Stimulated activated CD4-positive, alpha-beta T cell treated with anti-CD3 and anti-CD28 coated beads, Interleukin-15, amount 100 ng/mL, for 24 hours (primary cell): ENCODE results near the gene SEC11A.
"Not testable (repeated sequence)": the region's sequence is repeated elsewhere in the genome, so short reads cannot be mapped to it uniquely, and the experiment has no call there.

Experiments
- DNase-seq: peaks from one replicate; pipeline ENCODE4 v3.0.0-alpha.2; 2020

SEC11A gene

GRCh38 chr15:84736375-84736774, 20.4 kb upstream of the SEC11A start:
- peak; percentile 80 for DNase-seq

DNA sequence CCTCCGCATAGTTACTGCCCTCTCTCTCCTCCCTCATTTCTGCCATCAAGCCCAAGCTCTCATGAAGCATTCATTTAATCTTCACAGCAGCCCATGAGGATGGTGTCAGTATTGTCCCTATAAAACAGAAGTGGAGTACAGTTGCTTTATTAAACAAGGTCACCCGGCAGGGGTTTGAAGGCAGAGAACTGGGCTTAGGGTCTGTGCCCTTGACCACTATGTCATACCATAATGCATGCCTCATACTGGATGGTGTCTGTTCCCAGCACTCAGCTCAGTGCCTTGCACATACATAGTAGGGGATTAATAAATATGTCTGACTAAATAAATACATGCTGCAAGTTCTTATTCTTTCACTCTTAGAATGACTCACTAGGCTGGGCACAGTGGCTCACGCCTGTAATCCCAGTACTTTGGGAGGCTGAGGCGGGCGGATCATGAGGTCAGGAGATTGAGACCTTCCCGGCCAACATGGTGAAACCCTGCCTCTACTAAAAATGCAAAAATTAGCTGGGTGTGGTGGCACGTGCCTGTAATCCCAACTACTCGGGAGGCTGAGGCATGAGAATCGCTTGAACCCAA, 19.6 kb upstream of the SEC11A start:
- DNase-seq, result peak; percentile 50

GRCh38 chr15:84734794-84735479, 19.0 kb upstream of the SEC11A start:
- DNase-seq, result peak; percentile 83

GRCh38 chr15:84731774-84732173, 15.8 kb upstream of the SEC11A start:
- DNase-seq, result no peak

DNA sequence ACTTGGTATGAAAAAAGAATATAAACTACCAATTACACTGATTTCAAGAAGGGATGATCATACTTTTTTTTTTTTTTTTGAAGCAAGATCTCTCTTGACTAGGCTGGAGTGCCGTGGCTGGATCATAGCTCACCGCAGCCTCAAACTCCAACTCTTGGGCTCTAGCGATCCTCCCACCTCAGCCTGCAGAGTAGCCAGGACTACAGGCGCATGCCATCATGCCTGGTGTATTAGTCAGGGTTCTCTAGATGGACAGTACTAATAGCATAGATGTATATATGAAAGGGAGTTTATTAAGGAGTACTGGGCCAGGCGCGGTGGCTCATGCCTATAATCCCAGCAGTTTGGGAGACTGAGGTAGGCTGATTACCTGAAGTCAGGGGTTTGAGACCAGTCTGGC, 11.5 kb upstream of the SEC11A start:
- no peak for DNase-seq

GRCh38 chr15:84725001-84725491, 9.1 kb upstream of the SEC11A start:
- DNase-seq, result no peak

- no peak for DNase-seq
These were observed 6.7 kb upstream of the SEC11A start for GRCh38 chr15:84722628-84723027.

DNA sequence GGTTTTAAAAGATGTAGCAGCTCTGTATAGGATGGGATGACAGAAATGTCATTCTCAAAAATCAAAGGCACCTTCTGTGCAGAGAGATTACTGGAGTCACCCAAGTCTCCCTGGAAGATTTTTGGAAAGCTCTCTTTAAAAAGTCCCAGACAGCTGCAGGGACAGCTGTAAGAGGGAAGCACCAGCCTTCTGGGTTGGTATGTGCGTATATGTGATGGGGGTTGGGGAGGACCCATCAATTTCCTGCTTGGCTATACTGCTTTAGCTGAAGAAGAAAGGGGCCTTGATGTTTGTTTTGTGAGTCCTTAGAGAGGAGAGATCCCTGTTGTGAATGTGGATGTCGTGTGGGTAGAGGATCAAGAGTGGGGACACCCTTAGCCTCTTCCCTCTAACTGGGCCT, 5.4 kb upstream of the SEC11A start:
- DNase-seq, result no peak

- DNase-seq, result peak; percentile 76
These were observed 401 bp downstream of the SEC11A start for GRCh38 chr15:84715441-84716035.

DNA sequence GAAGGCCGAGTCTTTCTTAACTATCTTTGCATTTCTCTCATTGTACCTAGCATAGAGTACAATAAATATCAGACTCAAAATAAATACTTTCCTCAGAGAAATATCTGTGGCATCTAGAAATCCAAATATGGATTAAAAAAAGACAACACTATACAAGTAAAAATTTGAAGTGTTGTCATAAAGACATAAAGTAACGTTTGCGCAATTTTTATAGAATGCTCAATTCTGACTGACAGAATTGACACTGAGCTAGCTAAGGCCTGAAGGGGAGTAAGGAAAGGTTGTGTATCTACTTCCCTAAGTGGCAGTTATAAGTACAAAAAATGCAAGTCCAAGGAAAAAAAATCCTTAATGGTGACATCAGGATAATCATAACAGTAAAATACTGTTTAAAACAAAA, 1.1 kb downstream of the SEC11A start:
- no peak for DNase-seq

DNA sequence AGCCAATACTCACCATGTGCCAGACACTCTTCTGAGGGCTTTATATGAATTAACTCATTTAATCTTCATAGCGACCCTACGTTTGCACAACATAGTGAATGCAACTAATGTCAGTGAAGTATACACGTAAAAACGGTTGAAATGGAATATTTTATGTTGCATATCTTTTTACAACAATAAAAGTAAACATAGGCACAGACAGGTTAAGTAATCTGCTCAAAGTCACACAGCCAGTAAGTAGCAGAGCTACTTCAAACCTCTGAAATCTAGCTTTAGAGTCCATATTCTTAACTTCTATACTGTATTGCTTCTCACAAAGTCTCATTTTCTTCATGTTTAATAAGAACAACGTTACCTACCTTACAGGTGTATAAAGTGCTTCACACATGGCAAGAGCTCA, 1.6 kb downstream of the SEC11A start:
- DNase-seq, result no peak

DNA sequence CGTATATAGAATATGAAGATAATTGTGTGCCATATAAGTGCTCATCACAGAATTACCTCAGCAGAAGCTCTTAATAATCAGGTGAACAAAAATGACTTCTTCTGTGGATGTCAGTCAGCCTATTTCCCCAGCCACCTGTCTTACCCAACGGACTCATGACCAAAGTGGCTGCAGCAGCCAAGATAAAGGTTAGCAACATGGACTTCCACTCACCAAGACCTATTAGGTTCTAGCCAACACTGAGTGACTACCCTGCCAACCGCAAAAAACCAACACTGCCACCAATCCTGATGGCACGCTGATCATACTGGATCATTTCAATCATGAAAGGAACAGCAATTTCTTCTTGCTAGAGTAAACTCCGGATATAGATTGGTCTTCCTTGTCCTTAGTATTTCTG, 12.1 kb downstream of the SEC11A start:
- DNase-seq, result no peak

DNA sequence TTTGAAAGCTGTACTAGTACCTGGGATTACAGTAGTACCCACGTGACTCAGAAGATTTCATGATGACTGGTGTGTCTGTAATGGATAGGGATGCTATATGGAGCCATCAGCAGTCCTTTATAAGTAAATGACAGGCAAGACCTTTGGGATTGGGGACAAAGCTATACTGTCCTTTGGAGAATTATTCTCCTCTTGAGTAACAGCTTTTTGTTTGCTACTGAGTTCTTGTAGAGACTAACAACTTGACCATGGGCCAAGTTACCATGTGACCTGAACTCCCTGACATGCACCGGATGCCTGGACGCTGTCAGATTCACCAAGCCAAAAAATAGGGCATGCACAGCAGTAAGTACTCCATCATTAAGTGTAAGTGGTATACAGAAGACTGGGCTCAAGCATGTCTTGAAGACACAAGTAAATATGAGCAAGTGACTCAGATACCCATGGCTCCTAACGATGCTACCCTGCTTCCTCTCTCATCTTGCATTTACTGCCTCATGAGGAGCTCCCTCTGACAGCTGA, 12.9 kb downstream of the SEC11A start:
- DNase-seq, result no peak

GRCh38 chr15:84699538-84700191, 16.3 kb downstream of the SEC11A start:
- DNase-seq, result peak; percentile 21

DNA sequence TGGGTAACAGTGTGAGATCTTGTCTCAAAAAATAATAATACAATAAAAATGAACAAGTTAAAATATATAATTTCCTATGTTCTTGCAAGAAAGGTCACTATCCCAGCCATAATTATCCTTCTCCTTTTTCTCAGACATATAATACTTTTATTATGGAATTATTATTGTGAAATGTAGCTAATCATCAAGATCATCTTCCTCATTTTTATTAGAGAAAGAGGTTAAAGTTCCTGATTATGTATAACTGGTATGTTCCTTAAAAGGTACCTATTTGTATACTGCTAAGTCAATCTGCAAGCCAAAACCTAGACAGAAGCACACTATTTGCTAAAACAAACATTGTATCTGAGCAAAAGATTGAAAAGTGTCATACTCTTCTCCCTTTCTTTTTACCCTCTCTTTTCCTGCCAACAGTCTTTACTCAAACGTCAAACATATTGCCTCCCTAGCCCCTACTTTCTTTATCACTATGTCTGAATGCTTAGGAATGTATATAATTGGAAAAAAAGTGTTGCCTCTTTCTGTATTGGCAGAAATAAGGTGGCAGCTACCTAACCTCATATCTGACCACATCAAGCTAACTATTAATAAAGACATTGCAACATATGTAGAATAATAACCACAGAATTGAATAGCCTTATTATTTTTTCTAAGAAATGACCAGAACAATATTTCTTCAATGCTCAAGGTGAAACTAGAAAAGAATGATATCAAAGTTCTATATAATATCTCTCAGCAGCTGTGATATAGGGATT, 18.5 kb downstream of the SEC11A start:
- DNase-seq, result no peak

DNA sequence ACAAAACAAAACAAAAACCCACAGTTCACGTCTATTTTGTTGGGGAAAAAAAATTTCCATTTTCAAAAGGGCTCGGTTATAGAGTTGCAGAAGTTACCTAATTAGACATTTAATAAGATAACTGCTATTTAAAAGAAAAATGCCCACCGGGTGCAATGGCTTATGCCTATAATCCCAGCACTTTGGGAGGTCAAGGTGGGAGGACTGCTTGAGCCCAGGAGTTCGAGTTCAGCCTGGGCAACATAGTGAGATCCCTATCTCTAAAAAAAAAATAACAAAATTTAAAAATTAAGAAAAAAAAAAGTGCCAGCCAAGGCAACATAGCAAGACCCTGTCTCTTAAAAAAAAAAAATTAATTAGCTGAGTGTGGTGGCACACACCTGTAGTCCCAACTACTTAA, 19.2 kb downstream of the SEC11A start:
- DNase-seq, result no peak

DNA sequence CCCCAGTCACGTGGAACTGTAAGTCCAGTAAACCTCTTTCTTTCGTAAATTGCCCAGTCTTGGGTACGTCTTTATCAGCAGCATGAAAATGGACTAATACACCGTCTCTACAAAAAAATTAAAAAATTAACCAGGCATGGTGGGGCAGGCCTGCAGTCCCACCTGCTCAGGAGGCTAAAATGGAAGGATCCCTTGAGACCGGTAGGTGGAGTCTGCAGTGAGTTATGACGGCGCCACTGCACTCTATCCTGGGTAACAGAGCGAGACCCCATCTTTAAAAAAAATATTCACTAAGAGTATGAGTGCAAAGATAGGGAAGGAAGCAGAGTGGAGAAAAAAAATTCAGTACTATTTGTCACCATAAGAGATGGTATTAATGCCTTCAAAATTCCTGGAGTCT, 25.6 kb downstream of the SEC11A start:
- no peak for DNase-seq

- DNase-seq, result no peak
These were observed 26.1 kb downstream of the SEC11A start for GRCh38 chr15:84689858-84690257.

- DNase-seq, result not testable (repeated sequence)
These were observed 29.5 kb downstream of the SEC11A start for GRCh38 chr15:84686446-84686845.

DNA sequence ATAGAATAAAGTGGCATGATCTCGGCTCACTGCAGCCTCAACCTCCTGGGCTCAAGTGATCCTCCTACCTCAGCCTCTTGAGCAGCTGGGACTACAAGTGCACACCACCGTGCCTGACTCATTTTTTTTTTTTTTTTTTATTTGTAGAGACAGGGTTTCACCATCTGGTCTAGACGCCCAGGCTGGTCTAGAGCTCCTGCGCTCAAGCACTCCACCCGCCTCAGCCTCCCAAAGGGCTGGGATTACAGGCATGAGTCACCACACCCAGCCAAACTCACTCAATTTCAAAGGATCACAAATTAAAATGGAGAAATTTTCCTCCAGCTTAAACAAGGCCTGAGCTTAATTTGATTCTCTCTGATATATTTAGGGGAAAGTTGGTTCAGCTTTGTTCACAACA, 30.6 kb downstream of the SEC11A start:
- DNase-seq, result no peak

DNA sequence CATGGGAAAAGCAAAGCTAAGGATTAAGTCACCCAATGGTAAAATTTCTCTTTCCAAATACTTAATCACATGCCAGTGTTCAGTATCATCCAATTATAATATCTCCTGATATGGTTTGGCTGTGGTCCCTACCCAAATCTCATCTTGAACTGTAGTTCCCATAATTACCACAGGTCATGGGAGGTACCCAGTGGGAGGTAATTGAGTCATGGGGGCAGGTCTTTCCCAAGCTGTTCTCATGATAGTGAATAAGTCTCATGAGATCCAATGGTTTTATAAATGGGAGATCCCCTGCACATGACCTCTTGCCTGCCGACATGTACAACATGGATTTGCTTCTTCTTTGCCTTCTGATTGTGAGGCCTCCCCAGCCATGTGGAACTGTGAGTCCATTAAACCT, 31.8 kb downstream of the SEC11A start:
- no peak for DNase-seq

DNA sequence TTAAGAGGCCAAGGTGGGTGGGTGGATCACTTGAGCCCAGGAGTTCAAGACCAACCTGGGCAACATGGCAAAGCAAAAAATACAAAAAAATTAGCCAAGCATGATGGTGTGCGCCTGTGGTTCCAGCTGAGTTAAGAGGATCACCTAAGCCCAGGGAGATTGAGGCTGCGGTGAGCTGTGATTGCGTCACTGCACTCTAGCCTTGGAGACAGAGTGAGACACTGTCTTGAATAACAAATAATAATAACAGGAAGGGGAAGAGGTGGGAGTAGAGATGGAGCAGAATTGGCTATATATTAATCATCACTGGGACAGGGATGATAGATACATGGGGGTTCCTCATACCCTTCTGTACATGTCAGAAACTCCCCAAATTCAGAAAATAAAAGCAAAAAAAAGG, 34.1 kb downstream of the SEC11A start:
- peak; percentile 54 for DNase-seq

DNA sequence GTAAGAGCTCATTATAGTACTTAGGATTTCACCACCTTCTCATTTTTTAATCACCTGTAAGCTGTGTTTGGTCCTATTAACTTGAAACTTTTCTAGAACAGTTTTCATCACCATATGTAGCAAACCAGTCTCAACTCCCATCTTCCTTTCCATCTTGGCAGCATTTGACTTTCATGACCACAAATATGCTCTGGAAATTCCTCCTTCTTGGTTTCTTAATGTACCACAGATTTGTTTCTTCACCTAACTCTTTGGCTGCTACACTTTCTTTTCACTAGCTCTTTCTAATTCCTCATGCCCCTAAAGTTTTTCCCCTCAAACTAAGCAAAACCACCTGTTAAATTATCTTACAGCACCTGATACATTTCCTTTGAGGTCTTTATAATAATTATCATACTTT, 44.7 kb downstream of the SEC11A start:
- DNase-seq, result no peak
